ENCODE measurements around the gene FKRP.

FKRP gene

DNA sequence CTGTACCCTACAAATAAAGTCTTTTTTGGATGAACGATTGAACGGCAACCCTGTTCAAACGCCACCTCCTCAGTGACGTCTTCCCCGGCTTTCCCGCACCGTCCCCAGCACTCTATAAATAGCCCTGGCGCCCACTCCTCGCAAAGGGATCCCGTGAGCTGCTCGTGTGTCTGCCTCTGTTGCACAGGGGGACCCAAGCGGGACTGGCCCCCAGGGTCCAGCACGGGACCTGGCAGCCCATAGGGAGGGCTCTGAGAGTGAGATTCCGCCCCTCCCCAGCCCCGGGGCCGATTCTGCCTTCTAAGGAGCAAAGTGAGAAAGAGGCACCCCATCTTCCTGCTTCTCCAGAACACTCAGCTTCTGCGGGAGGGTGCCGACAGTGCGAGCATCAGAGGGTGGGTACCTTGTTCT, 8.1 kb upstream of the FKRP start:
- TF ChIP-seq, protein P1, sequence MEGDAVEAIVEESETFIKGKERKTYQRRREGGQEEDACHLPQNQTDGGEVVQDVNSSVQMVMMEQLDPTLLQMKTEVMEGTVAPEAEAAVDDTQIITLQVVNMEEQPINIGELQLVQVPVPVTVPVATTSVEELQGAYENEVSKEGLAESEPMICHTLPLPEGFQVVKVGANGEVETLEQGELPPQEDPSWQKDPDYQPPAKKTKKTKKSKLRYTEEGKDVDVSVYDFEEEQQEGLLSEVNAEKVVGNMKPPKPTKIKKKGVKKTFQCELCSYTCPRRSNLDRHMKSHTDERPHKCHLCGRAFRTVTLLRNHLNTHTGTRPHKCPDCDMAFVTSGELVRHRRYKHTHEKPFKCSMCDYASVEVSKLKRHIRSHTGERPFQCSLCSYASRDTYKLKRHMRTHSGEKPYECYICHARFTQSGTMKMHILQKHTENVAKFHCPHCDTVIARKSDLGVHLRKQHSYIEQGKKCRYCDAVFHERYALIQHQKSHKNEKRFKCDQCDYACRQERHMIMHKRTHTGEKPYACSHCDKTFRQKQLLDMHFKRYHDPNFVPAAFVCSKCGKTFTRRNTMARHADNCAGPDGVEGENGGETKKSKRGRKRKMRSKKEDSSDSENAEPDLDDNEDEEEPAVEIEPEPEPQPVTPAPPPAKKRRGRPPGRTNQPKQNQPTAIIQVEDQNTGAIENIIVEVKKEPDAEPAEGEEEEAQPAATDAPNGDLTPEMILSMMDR (IDR thresholded peaks at IDR 0.05) = no peak

DNA sequence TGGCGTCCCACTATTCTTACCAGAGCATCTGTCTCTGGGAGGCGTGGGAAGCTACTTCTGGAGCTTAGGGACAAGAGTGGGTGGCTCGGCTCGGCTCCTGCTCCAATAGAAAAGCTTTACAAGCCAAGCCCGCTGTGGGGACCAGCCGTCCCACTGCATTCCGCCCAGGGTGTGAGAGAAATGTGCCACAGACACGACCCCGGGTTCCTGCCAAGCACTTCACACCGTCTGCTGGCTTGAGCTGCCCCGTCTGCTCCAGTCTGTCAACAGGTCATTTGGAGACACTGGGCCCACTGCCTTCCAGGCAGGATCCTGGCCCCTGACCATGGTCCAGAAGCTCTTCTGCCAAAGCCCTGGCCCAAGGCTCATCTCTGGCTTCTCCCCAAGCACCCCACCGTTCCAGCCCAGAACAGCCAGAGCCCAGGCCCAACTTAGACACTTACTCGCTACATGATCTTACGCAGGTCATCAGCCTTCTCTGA, 6.5 kb upstream of the FKRP start:
- TF ChIP-seq, protein P1 (IDR thresholded peaks at IDR 0.05) = no peak

DNA sequence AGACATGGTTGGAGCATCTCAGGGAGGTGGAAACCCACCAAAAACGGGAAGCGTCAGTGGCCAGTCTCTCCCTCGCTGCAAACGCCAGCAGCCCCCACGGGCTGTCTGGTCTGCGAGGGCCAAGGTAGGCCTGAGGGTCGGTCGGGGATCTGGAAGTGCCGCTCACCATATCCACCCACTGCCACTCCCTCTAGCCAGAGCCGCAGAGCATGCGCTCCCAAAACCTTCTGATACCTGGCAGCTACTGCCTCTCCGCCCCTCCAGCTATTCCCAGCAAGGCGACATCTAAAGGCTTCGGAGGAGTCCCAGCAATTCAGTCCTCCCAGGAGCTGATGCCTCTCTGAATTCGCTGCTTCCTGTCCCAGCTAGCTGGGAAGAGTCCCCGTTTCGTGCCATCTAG, 4.4 kb upstream of the FKRP start:
- TF ChIP-seq, protein P1 (IDR thresholded peaks at IDR 0.05) = no peak

DNA sequence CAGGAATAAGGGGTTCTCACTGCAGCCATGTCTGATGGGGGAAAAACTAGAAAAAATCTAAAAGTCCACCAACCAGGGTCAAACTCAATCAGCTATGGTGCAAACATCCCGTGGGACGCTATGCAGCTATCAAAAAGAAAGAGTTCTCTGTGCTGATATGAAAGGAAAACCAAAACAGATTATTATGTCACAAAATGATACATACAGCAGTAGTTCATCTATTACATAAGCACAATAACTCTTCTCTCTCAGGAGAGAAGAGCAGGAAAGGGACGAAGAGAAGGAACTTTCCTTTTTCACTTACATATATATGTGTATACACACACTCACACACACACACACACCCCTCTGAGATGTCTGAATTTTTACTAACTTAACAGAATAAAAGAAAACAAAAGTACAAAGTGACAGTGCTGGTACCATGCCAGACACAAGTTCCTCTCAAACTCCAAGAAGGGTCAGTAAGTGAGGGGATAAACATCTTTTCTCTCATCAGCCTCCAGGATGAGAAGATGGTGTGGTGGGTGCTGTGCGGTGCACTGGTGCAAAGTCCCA, 2.9 kb upstream of the FKRP start:
- TF ChIP-seq, protein P1 (IDR thresholded peaks at IDR 0.05) = no peak

DNA sequence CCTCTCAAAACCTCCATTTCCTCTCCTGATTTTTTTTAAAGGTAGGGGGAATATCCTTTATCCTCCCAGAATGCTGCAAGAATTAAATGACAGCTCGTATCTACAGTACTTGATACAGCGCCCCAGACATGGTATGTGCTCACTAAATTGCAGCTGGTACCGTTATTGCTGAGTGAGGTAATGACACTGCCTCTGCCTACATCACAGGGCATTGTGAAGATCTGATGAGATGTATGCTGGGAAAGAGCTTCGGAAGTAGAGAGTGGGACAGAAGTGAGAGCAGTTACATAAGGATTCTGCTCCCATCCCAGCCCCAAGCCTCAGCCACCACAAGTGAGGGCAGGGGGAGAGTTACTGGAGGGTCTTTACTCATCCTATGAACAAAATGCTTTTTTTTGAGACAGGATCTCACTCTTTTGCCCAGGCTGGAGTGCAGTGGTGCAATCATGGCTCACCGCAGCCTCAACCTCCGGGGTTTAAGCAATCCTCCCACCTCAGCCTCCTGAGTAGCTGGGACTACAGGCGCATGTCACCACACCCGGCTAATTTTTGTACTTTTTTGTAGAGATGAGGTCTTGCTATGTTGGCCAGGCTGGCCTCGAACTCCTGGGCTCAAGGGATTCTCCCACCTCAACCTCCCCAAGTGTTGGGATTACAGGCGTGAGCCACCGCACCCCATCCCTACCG, 1.7 kb upstream of the FKRP start:
- TF ChIP-seq, protein P1 (IDR thresholded peaks at IDR 0.05) = no peak

DNA sequence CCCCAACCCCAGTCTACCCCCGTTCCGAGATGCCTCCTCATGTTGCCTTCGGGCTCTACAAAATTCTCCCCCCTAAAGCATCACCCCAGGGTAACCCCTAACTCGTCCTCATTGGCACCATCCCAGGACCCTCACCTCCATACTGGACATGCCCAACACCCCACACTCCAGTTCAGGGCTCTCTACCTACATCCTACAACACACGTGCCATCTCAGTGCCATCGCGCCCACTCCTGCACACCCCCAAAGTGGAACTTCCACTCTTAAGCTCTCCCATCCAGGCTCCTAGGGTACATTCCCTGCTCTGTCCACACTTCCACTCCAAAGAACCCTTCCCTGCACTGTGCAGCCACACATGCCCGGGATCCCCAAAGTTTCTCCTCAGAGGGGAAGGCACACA, 827 bp upstream of the FKRP start:
- TF ChIP-seq, protein P1 (IDR thresholded peaks at IDR 0.05) = no peak

DNA sequence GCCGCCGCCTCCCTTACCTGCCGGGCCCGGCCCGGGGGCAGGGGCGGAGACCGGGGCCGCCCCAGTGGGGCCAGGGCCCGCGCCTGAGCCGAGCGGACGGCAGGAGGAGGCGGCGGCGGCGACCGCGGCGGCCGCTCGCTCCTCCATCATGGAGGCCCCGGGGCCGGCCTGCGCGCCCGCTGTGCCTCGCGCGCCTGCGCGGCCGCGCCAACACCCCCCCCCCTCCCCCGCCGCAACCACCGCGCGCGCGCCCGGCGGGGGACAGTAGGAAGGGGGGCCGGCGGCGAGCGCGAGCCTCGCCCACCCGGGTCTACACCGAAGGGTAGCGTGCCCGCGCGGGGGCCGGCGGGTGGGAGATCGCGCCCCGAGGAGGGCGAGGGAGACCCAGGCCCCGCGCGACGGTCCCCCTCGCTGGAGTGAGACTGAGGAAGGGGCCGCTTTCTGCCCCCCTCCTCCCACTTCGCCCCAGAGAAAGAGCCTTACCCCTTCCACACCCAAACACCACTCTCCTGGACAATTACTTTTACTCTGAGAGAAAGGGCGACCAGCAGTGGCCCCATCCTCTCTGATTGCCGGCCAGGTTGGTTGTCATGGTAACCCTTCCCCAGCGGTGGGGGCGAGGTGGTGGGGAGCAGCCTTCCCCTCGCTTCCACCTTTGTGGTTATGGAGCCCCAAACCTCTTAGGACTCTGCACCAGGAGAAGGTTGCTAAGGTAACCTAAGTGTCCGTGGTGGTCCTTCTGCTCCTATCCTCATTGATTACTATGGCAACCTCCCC, 612 bp downstream of the FKRP start, which contains the start of gene STRN4:
Gene STRN4 (minus strand): TSS at position 170 of the 777 bp plus-strand sequence. CDS start 20 bp downstream, at position 150.
- TF ChIP-seq, protein P1 (IDR thresholded peaks at IDR 0.05) = no peak
